ENCODE results near the gene MAPK12.
A peak's percentile ranks its signal among the peaks of the same experiment; 100 is the strongest.

Gene MAPK12

GRCh38 chr22:50261615-50262459, at the start of gene MAPK12:
TSS of gene MAPK12 (minus strand) at chr22:50261683. CDS start at chr22:50261509, 174 bp downstream.
- no peak for DNase-seq

GRCh38 chr22:50310949-50311444, 49.5 kb upstream of the MAPK12 start:
- DNase-seq: no peak

GRCh38 chr22:50310031-50310722, 48.7 kb upstream of the MAPK12 start:
- no peak for DNase-seq

GRCh38 chr22:50309601-50309991, 48.1 kb upstream of the MAPK12 start:
- no peak for DNase-seq

GRCh38 chr22:50308986-50309600, 47.6 kb upstream of the MAPK12 start:
- DNase-seq: no peak

GRCh38 chr22:50308597-50308935, 47.1 kb upstream of the MAPK12 start:
- no peak for DNase-seq

- no peak for DNase-seq
Measured at GRCh38 chr22:50307890-50308596, 46.6 kb upstream of the MAPK12 start.

GRCh38 chr22:50306753-50307749, 45.6 kb upstream of the MAPK12 start, which contains the start of gene PLXNB2:
TSS of gene PLXNB2 (minus strand) at chr22:50307646. CDS start at chr22:50290584, 17,062 bp downstream.
- peak; percentile 29 to 56 for DNase-seq

- DNase-seq: peak; percentile 31 to 43
Measured at GRCh38 chr22:50305923-50306566, 44.6 kb upstream of the MAPK12 start.

GRCh38 chr22:50305393-50305922, 44.0 kb upstream of the MAPK12 start:
- DNase-seq: no peak

- DNase-seq: no peak
Measured at GRCh38 chr22:50304528-50305392, 43.3 kb upstream of the MAPK12 start.

GRCh38 chr22:50303848-50304527, 42.5 kb upstream of the MAPK12 start:
- no peak for DNase-seq

GRCh38 chr22:50303515-50303847, 42.0 kb upstream of the MAPK12 start:
- DNase-seq: no peak

- DNase-seq: no peak
Measured at GRCh38 chr22:50302564-50302963, 41.1 kb upstream of the MAPK12 start.

- no peak for DNase-seq
Measured at GRCh38 chr22:50302041-50302541, 40.6 kb upstream of the MAPK12 start.

- DNase-seq: no peak
Measured at GRCh38 chr22:50301581-50301991, 40.1 kb upstream of the MAPK12 start.

GRCh38 chr22:50300620-50301257, 39.3 kb upstream of the MAPK12 start:
- DNase-seq: no peak
